GM19372 (cell line): Measurements from ENCODE around the gene RRAGC.
"Not testable (repeated sequence)": the region's sequence is repeated elsewhere in the genome, so short reads cannot be mapped to it uniquely, and the experiment has no call there.

ENCODE experiments used
- ATAC-seq: cut with Tn5 transposase; IDR thresholded peaks from one replicate; pipeline ENCODE4 v1.9.1; 2021; ENCODE audit warnings: mild to moderate bottlenecking, low read depth, moderate library complexity; ENCODE audit not compliant: unreplicated experiment

The RRAGC gene

GRCh38 chr1:38818175-38818976, 41.2 kb downstream of the RRAGC start:
- no peak for ATAC-seq

- ATAC-seq = no peak
Observed at GRCh38 chr1:38817267-38818174, 42.1 kb downstream of the RRAGC start.

GRCh38 chr1:38815903-38816627, 43.5 kb downstream of the RRAGC start:
- peak; percentile 80 for ATAC-seq

- ATAC-seq = no peak
Observed at GRCh38 chr1:38814984-38815464, 44.5 kb downstream of the RRAGC start.

GRCh38 chr1:38814444-38814983, 45.1 kb downstream of the RRAGC start:
- no peak for ATAC-seq

- no peak for ATAC-seq
Observed at GRCh38 chr1:38812981-38813380, 46.6 kb downstream of the RRAGC start.

- ATAC-seq = not testable (repeated sequence)
Observed at GRCh38 chr1:38811466-38811865, 48.1 kb downstream of the RRAGC start.

GRCh38 chr1:38806090-38806489, 53.5 kb downstream of the RRAGC start:
- no peak for ATAC-seq

- no peak for ATAC-seq
Observed at GRCh38 chr1:38805036-38805435, 54.5 kb downstream of the RRAGC start.

GRCh38 chr1:38804062-38804886, 55.3 kb downstream of the RRAGC start:
- ATAC-seq = no peak

GRCh38 chr1:38803647-38804046, 55.9 kb downstream of the RRAGC start:
- no peak for ATAC-seq

GRCh38 chr1:38800720-38801671, 58.6 kb downstream of the RRAGC start:
- no peak for ATAC-seq

GRCh38 chr1:38793299-38793698, 66.3 kb downstream of the RRAGC start:
- ATAC-seq = no peak

- ATAC-seq = no peak
Observed at GRCh38 chr1:38791892-38792291, 67.7 kb downstream of the RRAGC start.

- no peak for ATAC-seq
Observed at GRCh38 chr1:38791164-38791515, 68.4 kb downstream of the RRAGC start.

- no peak for ATAC-seq
Observed at GRCh38 chr1:38790422-38791163, 69.0 kb downstream of the RRAGC start.

GRCh38 chr1:38789498-38790169, 69.9 kb downstream of the RRAGC start:
- ATAC-seq = no peak
